K562 (cell line): ENCODE results near the gene WFDC12. TPM values are rescaled to one million over a fixed set of nuclear protein-coding genes. Genes with fewer than 3 reads are reported as not detected.

Experiments
- ATAC-seq: fragments of 200-7000 bp; cut with Tn5 transposase; 3 replicates; pipeline ENCODE4 v1.9.1; 2020; ENCODE audit warnings: moderate library complexity
- BruUV-seq: library from RNA; stranded (reverse); fragments of 400-500 nt; replicated peaks from 2 replicates; lab custom pipeline; 2021; lab: Mats Ljungman, UMichigan
- CTCF ChIA-PET: fragments of 300-600 bp; formaldehyde crosslinking; extraction: SDS; loops from one replicate; lab custom pipeline; 2021; ENCODE audit warnings: low intra/inter-chr PET ratio; lab: Yijun Ruan, JAX
- POLR2A ChIA-PET: fragments of 300-600, 350-650 bp; sonication (Branson Sonifier 250); formaldehyde crosslinking; extraction: SDS; loops from one replicate; lab custom pipeline; 2021; ENCODE audit warnings: antibody characterized with exemption, inconsistent platforms; lab: Yijun Ruan, JAX
- DNase-seq, 4 experiments: peaks; one replicate each; pipeline versions ENCODE4 v3.0.0 to v3.0.0-alpha.2; 2011 to 2018; ENCODE audit warnings: low spot score in 3 of 4, mixed read lengths in 3 of 4; ENCODE audit errors: extremely low read depth in 1 of 4
- FAIRE-seq: peaks from 2 replicates; lab custom pipeline; 2011; peaks lifted over from hg19 to GRCh38; lab: Jason Lieb, UNC
- H2AFZ ChIP-seq: 2 replicates; pipeline ENCODE4 v1.6.0; 2011; ENCODE audit warnings: low read depth, low read length, control low read depth, inconsistent platforms
- H3K27ac ChIP-seq: fragments of 200-600 bp; 3 replicates; pipeline ENCODE4 v1.8.0; 2011; ENCODE audit warnings: low read depth, mild to moderate bottlenecking, control low read depth, inconsistent platforms, low read length, moderate library complexity, mixed read lengths; ENCODE audit errors: extremely low read depth
- H3K27me3 ChIP-seq, 2 experiments: fragments of 300-600 bp in 1 of 2; 2 replicates in 1 of 2; 3 replicates in 1 of 2; pipeline versions ENCODE4 v1.6.0 to v1.8.0; 2011; ENCODE audit warnings: inconsistent platforms in 2 of 2, low read length in 2 of 2, mild to moderate bottlenecking in 1 of 2, mixed read lengths in 1 of 2, moderate library complexity in 1 of 2; ENCODE audit not compliant: control insufficient read depth in 2 of 2, insufficient read depth in 2 of 2
- H3K36me3 ChIP-seq: fragments of 300-600 bp; 3 replicates; pipeline ENCODE4 v1.8.0; 2011; ENCODE audit warnings: mild to moderate bottlenecking, low read length, inconsistent platforms; ENCODE audit not compliant: control insufficient read depth, insufficient read depth
- H3K4me1 ChIP-seq, 2 experiments: fragments of 200-600 bp in 1 of 2; replicated peaks in 1 of 2; 2 replicates in 1 of 2; 3 replicates in 1 of 2; pipeline versions ENCODE4 v1.5.1 to v1.8.0; 2011; ENCODE audit warnings: inconsistent platforms in 2 of 2, low read length in 2 of 2, mild to moderate bottlenecking in 1 of 2, mixed read lengths in 1 of 2, moderate library complexity in 1 of 2; ENCODE audit not compliant: control insufficient read depth in 2 of 2, insufficient read depth in 2 of 2
- H3K4me2 ChIP-seq: 2 replicates; pipeline ENCODE4 v1.6.1; 2011; ENCODE audit warnings: low read length, control low read depth, inconsistent platforms, mixed read lengths; ENCODE audit not compliant: insufficient read depth
- H3K4me3 ChIP-seq: fragments of 200-600 bp; sonication (generic), shearing (Covaris generic); 2 replicates; pipeline ENCODE4 v1.5.1; 2016; ENCODE audit warnings: control low read depth, inconsistent platforms
- H3K79me2 ChIP-seq: fragments of 200-600 bp; 3 replicates; pipeline ENCODE4 v1.8.0; 2011; ENCODE audit warnings: low read length, inconsistent platforms; ENCODE audit not compliant: control insufficient read depth, insufficient read depth
- H3K9ac ChIP-seq, 2 experiments: 2 replicates each; pipeline versions ENCODE4 v1.6.0 to v1.6.1; 2011; ENCODE audit warnings: low read depth in 2 of 2, low read length in 2 of 2, control low read depth in 1 of 2, inconsistent platforms in 1 of 2, mild to moderate bottlenecking in 1 of 2, mixed read lengths in 1 of 2; ENCODE audit not compliant: insufficient read depth in 1 of 2
- H3K9me1 ChIP-seq: one replicate; pipeline ENCODE4 v1.6.0; 2011; ENCODE audit warnings: inconsistent platforms, mild to moderate bottlenecking, low read length, moderate library complexity; ENCODE audit not compliant: control insufficient read depth, insufficient read depth
- H3K9me3 ChIP-seq: replicated peaks from 2 replicates; pipeline ENCODE4 v1.5.1; 2011; ENCODE audit warnings: low read depth, low read length, inconsistent platforms; ENCODE audit not compliant: control insufficient read depth, insufficient read depth
- H4K20me1 ChIP-seq: replicated peaks from 2 replicates; pipeline ENCODE4 v1.6.1; 2011; ENCODE audit warnings: low read length, inconsistent platforms, mixed read lengths; ENCODE audit not compliant: control insufficient read depth, insufficient read depth
- C11orf30 ChIP-seq: fragments of 450-650 bp; IDR thresholded peaks from 2 replicates; pipeline ENCODE4 v1.6.1; 2016; ENCODE audit warnings: low read depth, mild to moderate bottlenecking
- CHD1 ChIP-seq: fragments of 200-600 bp; sonication (generic); IDR thresholded peaks from one replicate; pipeline ENCODE4 v1.6.1; 2012; ENCODE audit warnings: mild to moderate bottlenecking, moderate library complexity, low read length, inconsistent platforms
- CTBP1 ChIP-seq: fragments of 450-650 bp; IDR thresholded peaks from 2 replicates; pipeline ENCODE4 v1.6.1; 2016; ENCODE audit warnings: borderline replicate concordance
- KAT2B ChIP-seq: IDR thresholded peaks from one replicate; pipeline ENCODE4 v1.6.1; 2012; ENCODE audit warnings: low read depth, mild to moderate bottlenecking, control low read depth, inconsistent platforms, low read length, moderate library complexity
- NCOA4 ChIP-seq: fragments of 450-650 bp; IDR thresholded peaks from 2 replicates; pipeline ENCODE4 v1.6.1; 2018; ENCODE audit warnings: mild to moderate bottlenecking; ENCODE audit not compliant: partially characterized antibody
- OTX1 ChIP-seq: fragments of 450-650 bp; formaldehyde crosslinking; IDR thresholded peaks from 2 replicates; pipeline ENCODE4 v1.4.0; 2022; ENCODE audit warnings: mild to moderate bottlenecking
- POLR3A ChIP-seq: IDR thresholded peaks from 2 replicates; pipeline ENCODE4 v1.6.1; 2011; ENCODE audit warnings: borderline replicate concordance, mild to moderate bottlenecking, moderate library complexity; ENCODE audit not compliant: insufficient read length, insufficient read depth; ENCODE audit errors: extremely low read depth
- SMARCA5 ChIP-seq: fragments of 450-650 bp; IDR thresholded peaks from 2 replicates; pipeline ENCODE4 v1.6.1; 2016
- SMARCC2 ChIP-seq: fragments of 450-650 bp; IDR thresholded peaks from 2 replicates; pipeline ENCODE4 v1.6.1; 2017; ENCODE audit warnings: antibody characterized with exemption, moderate library complexity, mild to moderate bottlenecking, low read depth
- U2AF2 ChIP-seq: fragments of 200-400 bp; formaldehyde crosslinking; optimal IDR thresholded peaks from 2 replicates; pipeline ENCODE3; 2017; ENCODE audit warnings: low read depth, mild to moderate bottlenecking, low read length
- ZBTB26 ChIP-seq: fragments of 450-650 bp; formaldehyde crosslinking; IDR thresholded peaks from 2 replicates; pipeline ENCODE4 v1.4.0; 2022; ENCODE audit warnings: missing genetic modification characterization
- ZNF134 ChIP-seq: fragments of 250-450 bp; sonication (Bioruptor Pico); conservative IDR thresholded peaks from 2 replicates; pipeline ENCODE4 v1.4.0; 2020
- WGBS: fragments of 100-300 bp; shearing (Covaris generic); methylation state at CpG from one replicate; pipeline ENCODE4 v1.1.6; 2016; ENCODE audit warnings: low coverage, mixed read lengths; ENCODE audit not compliant: insufficient coverage; ENCODE audit errors: missing lambda C conversion rate; 5-methylcytosine and 5-hydroxymethylcytosine counted together
- in situ Hi-C: fragments of 300-500 bp; cut with MboI; formaldehyde crosslinking; loops from 4 replicates; pipeline ENCODE4 v1.15.0; 2018; ENCODE audit warnings: inconsistent platforms, mixed read lengths
- intact Hi-C: fragments of 100-400 bp; cut with micrococcal nuclease; formaldehyde crosslinking; loops from 2 replicates; pipeline ENCODE4 v1.14.2; 2022
- polyA plus RNA-seq, 8 experiments: library from polyadenylated mRNA; depleted of rRNA in 4 of 8; stranded (reverse) in 5 of 8; unstranded in 3 of 8; fragments of >200 nt; fragmentation: Nextera tagmentation in 2 of 8; fragmentation: Illumina TruSeq in 1 of 8; extraction: Ambion mirVana in 2 of 8; extraction: Trizol in 1 of 8; gene quantifications; 2 replicates each; pipeline versions ENCODE4 v1.2.1 to v1.2.3, GENCODE V29; 2011 to 2014; ENCODE audit warnings: inconsistent platforms in 1 of 8, missing spikeins in 1 of 8
- total RNA-seq, 7 experiments: library from RNA; depleted of rRNA in 6 of 7; stranded (reverse); fragments of >200 nt in 6 of 7; fragmentation: Illumina TruSeq in 2 of 7; extraction: Trizol in 2 of 7; gene quantifications; 2 replicates each; pipeline versions ENCODE4 v1.2.1 to v1.2.3, GENCODE V29; 2011 to 2021; ENCODE audit warnings: low replicate concordance in 1 of 7
- TF ChIP-seq, protein P1 (sequence below): fragments of 250-450 bp; sonication (Bioruptor Pico); IDR thresholded peaks from 2 replicates; pipeline ENCODE4 v1.4.0; 2020; ENCODE audit warnings: mild to moderate bottlenecking, moderate library complexity, borderline replicate concordance
- TF ChIP-seq, protein P2 (sequence below): sonication (generic); formaldehyde crosslinking; IDR thresholded peaks from 2 replicates; pipeline ENCODE4 v1.8.0; 2022; ENCODE audit warnings: mild to moderate bottlenecking, missing genetic modification reagents

WFDC12 gene
- total and polyA plus RNA-seq, 9 of the 15 experiments (the other 6 are each of a cell fraction or from before 2014, with no cell fraction given) = not detected

DNA sequence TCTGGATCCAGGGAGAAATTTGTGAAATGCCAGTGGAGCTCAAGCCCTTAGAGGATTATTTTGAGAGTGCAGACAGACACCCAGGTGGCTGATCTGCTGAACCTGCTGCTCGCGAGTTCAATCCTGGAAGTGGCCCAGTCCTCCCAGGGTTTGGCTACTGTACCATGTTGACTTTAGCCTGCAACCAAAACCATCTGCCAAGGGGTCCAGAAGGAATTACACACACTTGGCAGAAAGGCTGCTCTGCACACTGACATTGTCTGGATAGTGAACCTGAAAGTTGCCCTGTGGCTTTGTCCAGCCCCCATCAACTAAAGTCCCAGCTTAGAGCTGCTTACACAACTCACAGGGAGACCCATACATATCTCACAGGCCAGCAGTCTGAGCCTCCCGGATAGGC, 28.9 kb upstream of the WFDC12 start (continued):
- TF ChIP-seq, protein P1, sequence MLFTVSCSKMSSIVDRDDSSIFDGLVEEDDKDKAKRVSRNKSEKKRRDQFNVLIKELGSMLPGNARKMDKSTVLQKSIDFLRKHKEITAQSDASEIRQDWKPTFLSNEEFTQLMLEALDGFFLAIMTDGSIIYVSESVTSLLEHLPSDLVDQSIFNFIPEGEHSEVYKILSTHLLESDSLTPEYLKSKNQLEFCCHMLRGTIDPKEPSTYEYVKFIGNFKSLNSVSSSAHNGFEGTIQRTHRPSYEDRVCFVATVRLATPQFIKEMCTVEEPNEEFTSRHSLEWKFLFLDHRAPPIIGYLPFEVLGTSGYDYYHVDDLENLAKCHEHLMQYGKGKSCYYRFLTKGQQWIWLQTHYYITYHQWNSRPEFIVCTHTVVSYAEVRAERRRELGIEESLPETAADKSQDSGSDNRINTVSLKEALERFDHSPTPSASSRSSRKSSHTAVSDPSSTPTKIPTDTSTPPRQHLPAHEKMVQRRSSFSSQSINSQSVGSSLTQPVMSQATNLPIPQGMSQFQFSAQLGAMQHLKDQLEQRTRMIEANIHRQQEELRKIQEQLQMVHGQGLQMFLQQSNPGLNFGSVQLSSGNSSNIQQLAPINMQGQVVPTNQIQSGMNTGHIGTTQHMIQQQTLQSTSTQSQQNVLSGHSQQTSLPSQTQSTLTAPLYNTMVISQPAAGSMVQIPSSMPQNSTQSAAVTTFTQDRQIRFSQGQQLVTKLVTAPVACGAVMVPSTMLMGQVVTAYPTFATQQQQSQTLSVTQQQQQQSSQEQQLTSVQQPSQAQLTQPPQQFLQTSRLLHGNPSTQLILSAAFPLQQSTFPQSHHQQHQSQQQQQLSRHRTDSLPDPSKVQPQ (CRISPR knock-in tag) = no peak
- TF ChIP-seq SMARCA5 (no peak), C11orf30 (no peak), CHD1 (no peak), ZBTB26 (CRISPR knock-in tag) (no peak), OTX1 (no peak), SMARCC2 (no peak), CTBP1 (no peak)

GRCh38 chr20:45152405-45152804, 28.1 kb upstream of the WFDC12 start:
- BruUV-seq = no TSS peak
- Histone ChIP-seq H3K9me3 (no peaks in the 10 kb centered on the region), H3K4me2 (no peak overlapping the region), H3K9me1 (no peaks in the 10 kb centered on the region), H3K4me3 (no peak overlapping the region), H3K79me2 (no peaks in the 10 kb centered on the region), H3K27ac (no peak overlapping the region), H4K20me1 (0 out of 2 replicates have a peak, but pooled peaks cover 6% of the 10 kb centered on the region), H3K36me3 (no peaks in the 10 kb centered on the region), H3K9ac (no peak overlapping the region), H2AFZ (no peak overlapping the region), H3K27me3 (no peaks in the 10 kb centered on the region; a peak in 1 of 5 replicates), H3K4me1 (no peaks in the 10 kb centered on the region)
- DNase-seq (no peak), FAIRE-seq (no peak), ATAC-seq (no peak)
- WGBS = 5% methylated on average over 2 of the region's 2 CpGs
- in situ Hi-C loops (no loop called here), intact Hi-C loops (no loop called here)
- TF ChIP-seq ZNF134 (CRISPR knock-in tag) = no peak
- TF ChIP-seq KAT2B = no peak
- TF ChIP-seq, protein P2, sequence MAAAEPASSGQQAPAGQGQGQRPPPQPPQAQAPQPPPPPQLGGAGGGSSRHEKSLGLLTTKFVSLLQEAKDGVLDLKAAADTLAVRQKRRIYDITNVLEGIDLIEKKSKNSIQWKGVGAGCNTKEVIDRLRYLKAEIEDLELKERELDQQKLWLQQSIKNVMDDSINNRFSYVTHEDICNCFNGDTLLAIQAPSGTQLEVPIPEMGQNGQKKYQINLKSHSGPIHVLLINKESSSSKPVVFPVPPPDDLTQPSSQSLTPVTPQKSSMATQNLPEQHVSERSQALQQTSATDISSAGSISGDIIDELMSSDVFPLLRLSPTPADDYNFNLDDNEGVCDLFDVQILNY (CRISPR knock-in tag) = no peak
- no peak for TF ChIP-seq POLR3A
- no peak for TF ChIP-seq U2AF2
- TF ChIP-seq NCOA4 = no peak
- ChIA-PET POLR2A (no interaction called here), CTCF (no interaction called here)
